ENCODE results near the gene FSTL5. TPM values are rescaled to one million over a fixed set of nuclear protein-coding genes. Genes with fewer than 3 reads are reported as not detected.

Gene FSTL5
- total RNA-seq, 4 donors from 2014 or later: 4.8 to 13.5 (median 7.1) TPM

DNA sequence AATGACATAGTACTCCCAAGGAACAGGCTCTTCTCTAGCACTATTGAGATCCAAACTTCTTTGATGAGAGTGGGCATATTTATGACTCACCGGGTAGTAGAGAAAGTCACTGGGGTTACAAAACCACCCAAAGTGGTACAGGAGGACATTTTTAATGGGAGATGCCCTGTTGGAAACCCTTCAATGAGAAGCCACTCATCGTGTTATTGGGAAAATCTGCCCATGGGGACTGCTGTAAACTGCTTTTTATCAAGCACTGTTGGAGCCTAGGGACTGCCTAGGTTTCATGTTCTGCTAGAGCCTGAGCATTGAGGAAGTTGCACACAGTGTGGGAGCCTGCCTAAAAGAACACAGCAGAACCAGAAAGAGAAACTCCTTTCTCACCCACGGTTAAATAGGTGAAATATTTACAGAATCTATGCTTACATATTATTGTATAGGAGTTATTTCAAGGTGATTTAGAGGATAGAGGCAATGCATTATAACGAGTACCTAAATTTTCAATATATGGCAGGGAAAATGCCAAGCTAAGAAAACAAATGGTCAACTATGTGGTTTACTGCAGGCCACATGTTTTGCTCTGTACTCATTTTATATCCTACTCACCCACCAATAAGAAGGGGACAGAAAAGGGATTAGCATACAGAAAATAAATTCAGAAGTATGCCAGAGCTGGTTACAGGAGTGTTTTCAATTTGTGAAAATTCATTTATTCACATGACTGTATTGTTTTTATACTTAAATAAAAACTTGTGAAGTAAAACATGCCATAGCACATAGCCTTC, 559.1 kb downstream of the FSTL5 start:
- WGBS, 2 donors: 60 to 71% methylated on average over 4 of the region's 4 CpGs
- H3K27me3 ChIP-seq: no peaks in the 10 kb centered on the region
- H3K9me3 ChIP-seq: no peaks in the 10 kb centered on the region
- H3K36me3 ChIP-seq: no peaks in the 10 kb centered on the region
- H3K27ac ChIP-seq: no peak overlapping the region
- TF ChIP-seq POLR2A (IDR thresholded peaks at IDR 0.05) (no peak), EP300 (IDR thresholded peaks at IDR 0.05) (no peak)
- TF ChIP-seq, protein P1, sequence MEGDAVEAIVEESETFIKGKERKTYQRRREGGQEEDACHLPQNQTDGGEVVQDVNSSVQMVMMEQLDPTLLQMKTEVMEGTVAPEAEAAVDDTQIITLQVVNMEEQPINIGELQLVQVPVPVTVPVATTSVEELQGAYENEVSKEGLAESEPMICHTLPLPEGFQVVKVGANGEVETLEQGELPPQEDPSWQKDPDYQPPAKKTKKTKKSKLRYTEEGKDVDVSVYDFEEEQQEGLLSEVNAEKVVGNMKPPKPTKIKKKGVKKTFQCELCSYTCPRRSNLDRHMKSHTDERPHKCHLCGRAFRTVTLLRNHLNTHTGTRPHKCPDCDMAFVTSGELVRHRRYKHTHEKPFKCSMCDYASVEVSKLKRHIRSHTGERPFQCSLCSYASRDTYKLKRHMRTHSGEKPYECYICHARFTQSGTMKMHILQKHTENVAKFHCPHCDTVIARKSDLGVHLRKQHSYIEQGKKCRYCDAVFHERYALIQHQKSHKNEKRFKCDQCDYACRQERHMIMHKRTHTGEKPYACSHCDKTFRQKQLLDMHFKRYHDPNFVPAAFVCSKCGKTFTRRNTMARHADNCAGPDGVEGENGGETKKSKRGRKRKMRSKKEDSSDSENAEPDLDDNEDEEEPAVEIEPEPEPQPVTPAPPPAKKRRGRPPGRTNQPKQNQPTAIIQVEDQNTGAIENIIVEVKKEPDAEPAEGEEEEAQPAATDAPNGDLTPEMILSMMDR (IDR thresholded peaks at IDR 0.05): no peak
- H3K4me3 ChIP-seq: no peak overlapping the region
- DNase-seq (ENCODE audit: low spot score in 2 of 2): no peak
- no peaks in the 10 kb centered on the region for H3K4me1 ChIP-seq

DNA sequence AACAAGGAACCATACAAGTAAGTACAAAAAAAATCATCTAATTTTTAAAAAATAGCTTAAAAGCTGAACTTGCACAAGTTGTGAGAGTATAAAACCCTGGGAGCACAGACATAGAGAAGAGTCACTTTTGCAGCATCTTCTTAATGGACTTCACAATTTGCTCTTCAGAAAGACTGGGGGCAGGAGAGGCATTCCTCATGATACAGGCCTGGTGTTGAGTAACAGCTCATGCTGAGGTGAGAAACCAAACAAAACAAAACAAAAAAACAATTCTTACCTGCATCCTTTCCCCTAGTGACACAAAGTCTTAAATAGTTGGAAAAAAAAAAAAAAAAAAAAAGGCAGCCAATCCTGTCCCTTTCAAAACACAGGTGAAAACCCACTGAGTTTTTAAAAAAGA, 562.8 kb downstream of the FSTL5 start:
- Histone ChIP-seq H3K9me3 (no peaks in the 10 kb centered on the region), H3K36me3 (no peaks in the 10 kb centered on the region), H3K4me1 (no peaks in the 10 kb centered on the region), H3K4me3 (no peak overlapping the region), H3K27me3 (no peaks in the 10 kb centered on the region), H3K27ac (no peak overlapping the region)
- TF ChIP-seq, protein P1 (IDR thresholded peaks at IDR 0.05): no peak
- TF ChIP-seq POLR2A (IDR thresholded peaks at IDR 0.05) (no peak), EP300 (IDR thresholded peaks at IDR 0.05) (no peak)
- DNase-seq (ENCODE audit: low spot score in 2 of 2): no peak

DNA sequence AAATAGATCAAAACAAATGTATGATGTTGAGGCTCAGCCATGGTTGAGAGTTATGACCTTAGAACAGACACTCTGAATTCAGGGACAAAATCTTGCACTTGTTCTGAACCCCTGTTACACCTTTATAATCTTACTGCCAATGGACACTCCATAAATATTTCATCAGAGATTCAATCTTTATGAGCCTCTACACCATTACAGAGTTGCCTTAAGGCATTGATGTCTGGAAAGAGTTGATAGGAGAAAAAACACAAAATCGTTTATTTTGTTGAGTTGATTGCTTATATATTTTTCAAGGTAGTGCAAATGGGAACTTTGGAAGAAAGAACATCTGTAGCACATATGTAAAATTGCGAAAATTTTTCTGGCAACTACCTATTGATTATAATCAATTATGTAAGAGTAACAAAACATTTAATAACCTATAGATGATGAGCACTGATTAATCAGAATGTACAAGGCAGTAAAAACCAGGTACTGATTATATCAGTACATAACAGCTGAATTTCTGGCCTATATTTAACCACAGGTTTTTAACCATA, 568.5 kb downstream of the FSTL5 start:
- TF ChIP-seq, protein P1 (IDR thresholded peaks at IDR 0.05): no peak
- no peak for TF ChIP-seq EP300 (IDR thresholded peaks at IDR 0.05)
- TF ChIP-seq POLR2A (IDR thresholded peaks at IDR 0.05): no peak
- no peaks in the 10 kb centered on the region for H3K27me3 ChIP-seq
- H3K36me3 ChIP-seq: no peaks in the 10 kb centered on the region
- no peaks in the 10 kb centered on the region for H3K9me3 ChIP-seq
- no peak overlapping the region for H3K27ac ChIP-seq
- no peaks in the 10 kb centered on the region for H3K4me1 ChIP-seq
- no peak overlapping the region for H3K4me3 ChIP-seq
- DNase-seq (ENCODE audit: low spot score in 2 of 2): no peak
- WGBS, 2 donors: 75 to 84% methylated on average over 2 of the region's 2 CpGs

DNA sequence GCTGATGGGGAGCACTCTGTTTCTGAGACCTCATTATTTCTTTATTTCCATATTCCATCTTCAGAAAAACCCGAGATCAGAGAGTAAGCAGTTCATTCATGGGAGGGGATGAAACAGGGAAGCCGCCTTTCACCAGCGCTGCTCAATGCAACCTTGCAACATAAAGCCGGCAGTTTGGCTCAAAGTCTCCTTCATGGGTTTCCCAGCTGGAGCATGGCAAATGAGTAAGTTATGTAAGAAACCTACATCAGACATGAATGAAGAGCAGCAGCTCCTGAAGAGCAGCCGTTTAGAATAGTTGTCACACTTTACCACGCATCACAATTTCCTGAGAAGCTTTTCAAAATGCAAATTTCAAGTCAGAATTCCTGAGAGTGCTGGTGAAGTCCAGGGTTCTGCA, 578.8 kb downstream of the FSTL5 start:
- H3K36me3 ChIP-seq: no peaks in the 10 kb centered on the region
- 80 to 84% methylated on average over 6 of the region's 6 CpGs for WGBS, 2 donors
- TF ChIP-seq, protein P1 (IDR thresholded peaks at IDR 0.05): no peak
- TF ChIP-seq EP300 (IDR thresholded peaks at IDR 0.05) (no peak), POLR2A (IDR thresholded peaks at IDR 0.05) (no peak)

DNA sequence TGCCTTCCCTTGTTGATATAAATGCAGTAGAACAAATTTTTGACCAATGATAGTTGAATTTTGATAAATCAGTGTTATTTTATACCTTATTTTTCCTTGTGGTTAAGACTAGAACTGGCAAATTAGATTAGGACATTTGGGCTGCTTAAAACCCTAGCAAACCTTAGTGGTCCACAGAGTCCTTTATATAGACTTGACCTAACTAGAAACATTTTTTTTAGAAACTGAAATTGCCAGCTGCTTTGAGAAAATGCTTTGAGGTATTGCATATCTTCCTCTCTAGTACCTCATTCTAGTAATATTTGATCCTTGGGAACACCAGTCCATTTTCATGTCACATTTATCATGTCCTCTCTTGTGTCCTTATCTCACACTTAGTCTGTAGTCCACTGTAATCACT, 580.3 kb downstream of the FSTL5 start:
- Histone ChIP-seq H3K9me3 (no peaks in the 10 kb centered on the region), H3K4me3 (no peak overlapping the region), H3K4me1 (peaks cover 0 to 17% (median 0%) of the 10 kb centered on the region in 4 donors), H3K27ac (no peak overlapping the region), H3K36me3 (no peaks in the 10 kb centered on the region), H3K27me3 (no peaks in the 10 kb centered on the region)
- DNase-seq (ENCODE audit: low spot score in 2 of 2): no peak
- TF ChIP-seq POLR2A (IDR thresholded peaks at IDR 0.05): no peak
- TF ChIP-seq, protein P1 (IDR thresholded peaks at IDR 0.05): no peak

More for the DNA sequence above, 578.8 kb downstream of the FSTL5 start:
- no peaks in the 10 kb centered on the region for H3K27me3 ChIP-seq
- H3K4me1 ChIP-seq: peaks cover 0 to 17% (median 0%) of the 10 kb centered on the region in 4 donors
- no peak overlapping the region for H3K4me3 ChIP-seq
- no peaks in the 10 kb centered on the region for H3K9me3 ChIP-seq
- H3K27ac ChIP-seq: no peak overlapping the region
- no peak for DNase-seq (ENCODE audit: low spot score in 2 of 2)
